NCI-H345 (cell line): ENCODE results near the gene HRCT1.
"Not testable (repeated sequence)": the region's sequence is repeated elsewhere in the genome, so short reads cannot be mapped to it uniquely, and the experiment has no call there.

Source experiments
- DNase-seq: peaks from one replicate; lab custom pipeline; 2025; lab: John Stamatoyannopoulos, UW

Gene HRCT1

GRCh38 chr9:35918780-35919179, 12.8 kb downstream of the HRCT1 start:
- no peak for DNase-seq

- DNase-seq: no peak
Observed at GRCh38 chr9:35919212-35920008, 13.4 kb downstream of the HRCT1 start.

- DNase-seq: no peak
Observed at GRCh38 chr9:35920051-35920620, 14.1 kb downstream of the HRCT1 start.

GRCh38 chr9:35923598-35923926, 17.6 kb downstream of the HRCT1 start:
- no peak for DNase-seq

- no peak for DNase-seq
Observed at GRCh38 chr9:35923927-35924763, 18.1 kb downstream of the HRCT1 start.

- DNase-seq: no peak
Observed at GRCh38 chr9:35928591-35929452, 22.8 kb downstream of the HRCT1 start.

GRCh38 chr9:35929453-35929718, 23.4 kb downstream of the HRCT1 start:
- no peak for DNase-seq

- no peak for DNase-seq
Observed at GRCh38 chr9:35930521-35930920, 24.5 kb downstream of the HRCT1 start.

- DNase-seq: no peak
Observed at GRCh38 chr9:35930989-35931388, 25.0 kb downstream of the HRCT1 start.

GRCh38 chr9:35932735-35933134, 26.7 kb downstream of the HRCT1 start:
- DNase-seq: no peak

GRCh38 chr9:35933550-35934067, 27.6 kb downstream of the HRCT1 start:
- no peak for DNase-seq

- not testable (repeated sequence) for DNase-seq
Observed at GRCh38 chr9:35934069-35934468, 28.1 kb downstream of the HRCT1 start.

- no peak for DNase-seq
Observed at GRCh38 chr9:35935261-35935660, 29.3 kb downstream of the HRCT1 start.

GRCh38 chr9:35935755-35936509, 29.9 kb downstream of the HRCT1 start:
- DNase-seq: no peak

- no peak for DNase-seq
Observed at GRCh38 chr9:35937227-35937626, 31.2 kb downstream of the HRCT1 start.

- no peak for DNase-seq
Observed at GRCh38 chr9:35938474-35939356, 32.7 kb downstream of the HRCT1 start.

GRCh38 chr9:35939679-35940250, 33.8 kb downstream of the HRCT1 start:
- DNase-seq: no peak

- no peak for DNase-seq
Observed at GRCh38 chr9:35940458-35941407, 34.7 kb downstream of the HRCT1 start.

- DNase-seq: no peak
Observed at GRCh38 chr9:35942286-35942685, 36.3 kb downstream of the HRCT1 start.
